WTC11 (cell line): ENCODE measurements around the gene DRC3.

Source experiments
- CREB1 ChIP-seq: sonication (generic); formaldehyde crosslinking; IDR thresholded peaks from 2 replicates; pipeline ENCODE4 v1.8.0; 2023; ENCODE audit warnings: mild to moderate bottlenecking, missing genetic modification reagents
- JUN ChIP-seq: sonication (generic); formaldehyde crosslinking; IDR thresholded peaks from 2 replicates; pipeline ENCODE4 v1.8.0; 2023; ENCODE audit warnings: mild to moderate bottlenecking, missing genetic modification reagents
- NFE2L1 ChIP-seq: sonication (generic); formaldehyde crosslinking; IDR thresholded peaks from 2 replicates; pipeline ENCODE4 v1.8.1; 2023; ENCODE audit warnings: missing genetic modification reagents
- NFYB ChIP-seq: sonication (generic); formaldehyde crosslinking; conservative IDR thresholded peaks from 2 replicates; pipeline ENCODE4 v1.8.0; 2022; ENCODE audit warnings: low read depth, missing genetic modification reagents
- SMAD4 ChIP-seq: sonication (generic); formaldehyde crosslinking; IDR thresholded peaks from 2 replicates; pipeline ENCODE4 v1.8.0; 2022; ENCODE audit warnings: mild to moderate bottlenecking, missing genetic modification reagents
- ZNF121 ChIP-seq: sonication (generic); formaldehyde crosslinking; IDR thresholded peaks from 2 replicates; pipeline ENCODE4 v1.8.0; 2023; ENCODE audit warnings: missing genetic modification reagents
- TF ChIP-seq, protein P1 (sequence below): fragments of 200-600 bp; IDR thresholded peaks from 2 replicates; pipeline ENCODE4 v1.8.0; 2022; ENCODE audit warnings: antibody characterized with exemption
- TF ChIP-seq, protein P2 (sequence below): sonication (generic); formaldehyde crosslinking; IDR thresholded peaks from 2 replicates; pipeline ENCODE4 v1.8.1; 2023; ENCODE audit warnings: mild to moderate bottlenecking, missing genetic modification reagents, moderate library complexity
- TF ChIP-seq, protein P3 (sequence below): sonication (generic); formaldehyde crosslinking; IDR thresholded peaks from 2 replicates; pipeline ENCODE4 v1.8.1; 2022; ENCODE audit warnings: low read depth, mild to moderate bottlenecking, moderate library complexity, missing genetic modification reagents, borderline replicate concordance

DNA sequence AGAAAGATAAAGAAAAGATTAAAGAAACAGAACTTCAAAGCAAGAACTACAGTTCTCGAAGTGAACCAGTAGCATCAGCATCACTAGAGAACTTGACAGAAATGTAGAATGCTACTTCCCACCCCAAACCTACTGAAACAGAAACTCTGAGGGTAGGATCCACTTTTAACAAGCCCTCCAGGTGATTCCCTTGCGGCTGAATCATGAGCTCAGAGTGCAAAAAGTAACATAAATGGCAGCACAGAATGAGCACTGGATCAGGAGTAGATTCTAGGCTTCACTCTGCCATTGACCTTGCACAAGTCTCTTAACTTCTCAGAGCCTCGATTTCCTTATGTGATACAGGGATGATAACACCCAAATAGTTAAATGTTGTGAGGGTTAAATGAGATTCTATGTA lies 6.3 kb upstream of the DRC3 start:
- TF ChIP-seq, protein P1, sequence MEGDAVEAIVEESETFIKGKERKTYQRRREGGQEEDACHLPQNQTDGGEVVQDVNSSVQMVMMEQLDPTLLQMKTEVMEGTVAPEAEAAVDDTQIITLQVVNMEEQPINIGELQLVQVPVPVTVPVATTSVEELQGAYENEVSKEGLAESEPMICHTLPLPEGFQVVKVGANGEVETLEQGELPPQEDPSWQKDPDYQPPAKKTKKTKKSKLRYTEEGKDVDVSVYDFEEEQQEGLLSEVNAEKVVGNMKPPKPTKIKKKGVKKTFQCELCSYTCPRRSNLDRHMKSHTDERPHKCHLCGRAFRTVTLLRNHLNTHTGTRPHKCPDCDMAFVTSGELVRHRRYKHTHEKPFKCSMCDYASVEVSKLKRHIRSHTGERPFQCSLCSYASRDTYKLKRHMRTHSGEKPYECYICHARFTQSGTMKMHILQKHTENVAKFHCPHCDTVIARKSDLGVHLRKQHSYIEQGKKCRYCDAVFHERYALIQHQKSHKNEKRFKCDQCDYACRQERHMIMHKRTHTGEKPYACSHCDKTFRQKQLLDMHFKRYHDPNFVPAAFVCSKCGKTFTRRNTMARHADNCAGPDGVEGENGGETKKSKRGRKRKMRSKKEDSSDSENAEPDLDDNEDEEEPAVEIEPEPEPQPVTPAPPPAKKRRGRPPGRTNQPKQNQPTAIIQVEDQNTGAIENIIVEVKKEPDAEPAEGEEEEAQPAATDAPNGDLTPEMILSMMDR, result no peak
- TF ChIP-seq, protein P2, sequence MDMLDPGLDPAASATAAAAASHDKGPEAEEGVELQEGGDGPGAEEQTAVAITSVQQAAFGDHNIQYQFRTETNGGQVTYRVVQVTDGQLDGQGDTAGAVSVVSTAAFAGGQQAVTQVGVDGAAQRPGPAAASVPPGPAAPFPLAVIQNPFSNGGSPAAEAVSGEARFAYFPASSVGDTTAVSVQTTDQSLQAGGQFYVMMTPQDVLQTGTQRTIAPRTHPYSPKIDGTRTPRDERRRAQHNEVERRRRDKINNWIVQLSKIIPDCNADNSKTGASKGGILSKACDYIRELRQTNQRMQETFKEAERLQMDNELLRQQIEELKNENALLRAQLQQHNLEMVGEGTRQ (CRISPR knock-in tag), result no peak
- TF ChIP-seq, protein P3, sequence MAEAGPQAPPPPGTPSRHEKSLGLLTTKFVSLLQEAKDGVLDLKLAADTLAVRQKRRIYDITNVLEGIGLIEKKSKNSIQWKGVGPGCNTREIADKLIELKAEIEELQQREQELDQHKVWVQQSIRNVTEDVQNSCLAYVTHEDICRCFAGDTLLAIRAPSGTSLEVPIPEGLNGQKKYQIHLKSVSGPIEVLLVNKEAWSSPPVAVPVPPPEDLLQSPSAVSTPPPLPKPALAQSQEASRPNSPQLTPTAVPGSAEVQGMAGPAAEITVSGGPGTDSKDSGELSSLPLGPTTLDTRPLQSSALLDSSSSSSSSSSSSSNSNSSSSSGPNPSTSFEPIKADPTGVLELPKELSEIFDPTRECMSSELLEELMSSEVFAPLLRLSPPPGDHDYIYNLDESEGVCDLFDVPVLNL, result no peak
- TF ChIP-seq JUN (no peak), SMAD4 (CRISPR knock-in tag) (no peak), CREB1 (CRISPR knock-in tag) (no peak), ZNF121 (CRISPR knock-in tag) (no peak), NFE2L1 (CRISPR knock-in tag) (no peak), NFYB (CRISPR knock-in tag) (no peak)
